H1 (cell line): ENCODE data around the gene TGFB3. TPM values are rescaled to one million over a fixed set of nuclear protein-coding genes. Genes with fewer than 3 reads are reported as not detected.

Experiments
- CTCF ChIA-PET: fragments of 300-600 bp; sonication (Branson Sonifier 250); formaldehyde crosslinking; loops from one replicate; lab custom pipeline; 2021; ENCODE audit not compliant: partially characterized antibody; lab: Charles Lee
- POLR2A ChIA-PET: fragments of 300-600 bp; sonication (Branson Sonifier 250); formaldehyde crosslinking; loops from one replicate; lab custom pipeline; 2021; ENCODE audit warnings: inconsistent platforms; ENCODE audit not compliant: partially characterized antibody; lab: Charles Lee
- DNase-seq, 2 experiments: peaks; one replicate each; pipeline versions ENCODE4 v3.0.0 to v3.0.0-alpha.2; 2010 to 2022; ENCODE audit warnings: low spot score in 2 of 2, low read depth in 1 of 2, mixed read lengths in 1 of 2
- FAIRE-seq: peaks from 2 replicates; lab custom pipeline; 2011; peaks lifted over from hg19 to GRCh38; lab: Jason Lieb, UNC
- H2AFZ ChIP-seq: 2 replicates; pipeline ENCODE4 v1.8.1; 2012; ENCODE audit warnings: low read length, inconsistent platforms
- H2AK5ac ChIP-seq: 2 replicates; pipeline ENCODE4 v1.6.1; 2013; ENCODE audit warnings: low read depth, low read length
- H2BK120ac ChIP-seq: replicated peaks from 2 replicates; pipeline ENCODE3; 2013; ENCODE audit warnings: low read depth, low read length, inconsistent platforms
- H2BK12ac ChIP-seq: 2 replicates; pipeline ENCODE4 v1.6.1; 2013; ENCODE audit warnings: low read depth, low read length
- H2BK15ac ChIP-seq: 2 replicates; pipeline ENCODE4 v1.6.1; 2013; ENCODE audit warnings: low read length
- H2BK20ac ChIP-seq: 2 replicates; pipeline ENCODE4 v1.6.1; 2013; ENCODE audit warnings: low read length
- H2BK5ac ChIP-seq: 2 replicates; pipeline ENCODE4 v1.6.1; 2013; ENCODE audit warnings: low read depth, low read length
- H3K14ac ChIP-seq: 2 replicates; pipeline ENCODE4 v1.6.1; 2013; ENCODE audit warnings: inconsistent platforms; ENCODE audit not compliant: insufficient read length
- H3K18ac ChIP-seq: 2 replicates; pipeline ENCODE4 v1.6.1; 2013; ENCODE audit warnings: low read length; ENCODE audit errors: extremely low read depth
- H3K23ac ChIP-seq: 2 replicates; pipeline ENCODE4 v1.6.1; 2013; ENCODE audit warnings: inconsistent platforms; ENCODE audit not compliant: insufficient read length
- H3K23me2 ChIP-seq: 2 replicates; pipeline ENCODE4 v1.6.1; 2013; ENCODE audit warnings: low read depth, low read length
- H3K27ac ChIP-seq: 2 replicates; pipeline ENCODE4 v1.6.1; 2011; ENCODE audit warnings: low read depth, low read length, inconsistent platforms
- H3K27me3 ChIP-seq, 4 experiments: replicated peaks in 1 of 4; 1 replicate in 1 of 4; 2 replicates in 3 of 4; pipeline versions ENCODE4 v1.6.1 to v1.8.1; 2011 to 2013; ENCODE audit warnings: low read length in 3 of 4, mild to moderate bottlenecking in 3 of 4, inconsistent platforms in 2 of 4, mixed read lengths in 2 of 4, moderate library complexity in 1 of 4; ENCODE audit not compliant: control insufficient read depth in 3 of 4, insufficient read depth in 3 of 4; ENCODE audit errors: extremely low read depth in 1 of 4
- H3K36me3 ChIP-seq, 4 experiments: 2 replicates each; pipeline versions ENCODE4 v1.6.1 to v1.8.1; 2011 to 2013; ENCODE audit warnings: mild to moderate bottlenecking in 4 of 4, low read length in 3 of 4, moderate library complexity in 2 of 4, control low read depth in 1 of 4, inconsistent platforms in 1 of 4; ENCODE audit not compliant: insufficient read depth in 4 of 4, control insufficient read depth in 2 of 4
- H3K4ac ChIP-seq: replicated peaks from 2 replicates; pipeline ENCODE3; 2013; ENCODE audit warnings: low read length, low read depth, mixed read lengths, inconsistent platforms; ENCODE audit not compliant: insufficient read length
- H3K4me1 ChIP-seq, 4 experiments: replicated peaks in 1 of 4; 1 replicate in 1 of 4; 2 replicates in 3 of 4; pipeline versions ENCODE4 v1.6.1 to v1.8.1; 2011 to 2013; ENCODE audit warnings: low read length in 3 of 4, inconsistent platforms in 2 of 4, mixed read lengths in 1 of 4; ENCODE audit not compliant: insufficient read depth in 4 of 4, control insufficient read depth in 3 of 4
- H3K4me2 ChIP-seq, 2 experiments: 2 replicates each; pipeline versions ENCODE4 v1.6.1 to v1.8.1; 2011 to 2013; ENCODE audit warnings: low read depth in 2 of 2, low read length in 2 of 2, control low read depth in 1 of 2, inconsistent platforms in 1 of 2, mild to moderate bottlenecking in 1 of 2; ENCODE audit not compliant: insufficient read depth in 1 of 2
- H3K4me3 ChIP-seq, 4 experiments: fragments of 200-600, 300-600 bp in 1 of 4; sonication (generic), shearing (Covaris generic), sonication (Bioruptor Twin) in 1 of 4; 2 replicates each; pipeline versions ENCODE4 v1.5.1 to v1.8.1; 2011 to 2016; ENCODE audit warnings: low read length in 4 of 4, low read depth in 3 of 4, control low read depth in 2 of 4, inconsistent platforms in 2 of 4, mild to moderate bottlenecking in 2 of 4, mixed read lengths in 1 of 4, moderate library complexity in 1 of 4; ENCODE audit not compliant: insufficient read depth in 2 of 4; ENCODE audit errors: extremely low read depth in 1 of 4
- H3K56ac ChIP-seq: replicated peaks from 2 replicates; pipeline ENCODE3; 2013; ENCODE audit warnings: low read depth, mild to moderate bottlenecking, mixed read lengths, low read length, inconsistent platforms; ENCODE audit not compliant: insufficient read length
- H3K79me1 ChIP-seq: 2 replicates; pipeline ENCODE4 v1.6.1; 2013; ENCODE audit warnings: low read depth, low read length, control low read depth
- H3K79me2 ChIP-seq, 2 experiments: 2 replicates each; pipeline versions ENCODE4 v1.6.1 to v1.8.1; 2012 to 2013; ENCODE audit warnings: low read length in 2 of 2, mild to moderate bottlenecking in 2 of 2, inconsistent platforms in 1 of 2; ENCODE audit not compliant: insufficient read depth in 2 of 2, control insufficient read depth in 1 of 2
- H3K9ac ChIP-seq, 4 experiments: replicated peaks in 1 of 4; 1 replicate in 1 of 4; 2 replicates in 3 of 4; pipeline versions ENCODE4 v1.6.1 to v1.8.1; 2011 to 2013; ENCODE audit warnings: low read depth in 3 of 4, low read length in 3 of 4, control low read depth in 2 of 4, mild to moderate bottlenecking in 2 of 4, moderate library complexity in 2 of 4, inconsistent platforms in 1 of 4; ENCODE audit errors: extremely low read depth in 1 of 4
- H3K9me3 ChIP-seq, 2 experiments: 2 replicates each; pipeline versions ENCODE4 v1.6.1 to v1.8.1; 2012 to 2013; ENCODE audit warnings: mild to moderate bottlenecking in 2 of 2, moderate library complexity in 2 of 2, control low read depth in 1 of 2, inconsistent platforms in 1 of 2, low read depth in 1 of 2, low read length in 1 of 2, mixed read lengths in 1 of 2; ENCODE audit not compliant: insufficient read depth in 2 of 2
- H4K20me1 ChIP-seq, 2 experiments: replicated peaks in 1 of 2; 2 replicates each; pipeline versions ENCODE3 to v1.8.1; 2011 to 2013; ENCODE audit warnings: inconsistent platforms in 2 of 2, low read length in 2 of 2, mild to moderate bottlenecking in 1 of 2; ENCODE audit not compliant: insufficient read depth in 2 of 2, control insufficient read depth in 1 of 2
- H4K5ac ChIP-seq: 2 replicates; pipeline ENCODE4 v1.6.1; 2013; ENCODE audit warnings: low read length, low read depth, mixed read lengths, inconsistent platforms; ENCODE audit not compliant: insufficient read length
- H4K8ac ChIP-seq: 2 replicates; pipeline ENCODE4 v1.8.0; 2013; ENCODE audit warnings: mild to moderate bottlenecking, moderate library complexity, low read length, inconsistent platforms; ENCODE audit not compliant: insufficient read depth; ENCODE audit errors: extremely low read depth
- H4K91ac ChIP-seq: replicated peaks from 2 replicates; pipeline ENCODE3; 2013; ENCODE audit warnings: low read length, mixed read lengths, inconsistent platforms; ENCODE audit not compliant: insufficient read length
- ASH2L ChIP-seq: fragments of 200-600, 300-600 bp; sonication (generic); IDR thresholded peaks from one replicate; pipeline ENCODE4 v1.7.1; 2017; ENCODE audit warnings: low read length
- CTBP2 ChIP-seq: IDR thresholded peaks from 2 replicates; pipeline ENCODE4 v1.7.0; 2011; ENCODE audit warnings: borderline replicate concordance, mild to moderate bottlenecking, moderate library complexity, mixed read lengths, low read length; ENCODE audit not compliant: insufficient read depth, insufficient read length
- MAX ChIP-seq: IDR thresholded peaks from 2 replicates; pipeline ENCODE4 v1.6.1; 2012; ENCODE audit warnings: inconsistent platforms
- POU5F1 ChIP-seq: IDR thresholded peaks from 2 replicates; pipeline ENCODE4 v1.6.1; 2011; ENCODE audit warnings: low read depth, mild to moderate bottlenecking, low read length, moderate library complexity
- RBBP5 ChIP-seq: IDR thresholded peaks from 2 replicates; pipeline ENCODE4 v1.7.1; 2012; ENCODE audit warnings: low read depth, mild to moderate bottlenecking, inconsistent platforms, low read length, moderate library complexity, borderline replicate concordance
- SP4 ChIP-seq: IDR thresholded peaks from 2 replicates; pipeline ENCODE4 v1.6.1; 2012; ENCODE audit warnings: low read length, inconsistent platforms
- WGBS, 2 experiments: shearing (Covaris generic) in 1 of 2; methylation state at CpG; one replicate each; pipeline versions ENCODE4 v1.1.6 to v1.1.7; 2013 to 2015; ENCODE audit warnings: low lambda C conversion rate in 2 of 2, mixed read lengths in 2 of 2, inconsistent platforms in 1 of 2, low coverage in 1 of 2, missing lambda C conversion rate in 1 of 2; ENCODE audit not compliant: insufficient replicate concordance in 2 of 2, insufficient coverage in 1 of 2, insufficient read length in 1 of 2; ENCODE audit errors: extremely low coverage in 1 of 2, missing lambda C conversion rate in 1 of 2; 5-methylcytosine and 5-hydroxymethylcytosine counted together
- polyA plus RNA-seq, 7 experiments: library from polyadenylated mRNA; depleted of rRNA in 3 of 7; stranded (reverse) in 5 of 7; unstranded in 2 of 7; fragments of >200 nt in 5 of 7; fragments of 200-250 nt in 2 of 7; gene quantifications; 1 replicate in 5 of 7; 2 replicates in 1 of 7; 4 replicates in 1 of 7; pipeline versions ENCODE4 v1.2.1 to v1.2.3, GENCODE V29; 2011 to 2013; ENCODE audit warnings: missing spikeins in 2 of 7, mixed read lengths in 2 of 7
- total RNA-seq: library from RNA; stranded (reverse); fragmentation: NEBNext Ultra II Directional; extraction: Animal tissue kit (Norgen Biotek cat#: 25700); gene quantifications from 2 replicates; pipeline ENCODE4 v1.2.1, GENCODE V29; 2021

The TGFB3 gene
- total and polyA plus RNA-seq, 2 of the 8 experiments (the other 6 are each of a cell fraction or from before 2014, with no cell fraction given), result 0.65 to 0.86 TPM

DNA sequence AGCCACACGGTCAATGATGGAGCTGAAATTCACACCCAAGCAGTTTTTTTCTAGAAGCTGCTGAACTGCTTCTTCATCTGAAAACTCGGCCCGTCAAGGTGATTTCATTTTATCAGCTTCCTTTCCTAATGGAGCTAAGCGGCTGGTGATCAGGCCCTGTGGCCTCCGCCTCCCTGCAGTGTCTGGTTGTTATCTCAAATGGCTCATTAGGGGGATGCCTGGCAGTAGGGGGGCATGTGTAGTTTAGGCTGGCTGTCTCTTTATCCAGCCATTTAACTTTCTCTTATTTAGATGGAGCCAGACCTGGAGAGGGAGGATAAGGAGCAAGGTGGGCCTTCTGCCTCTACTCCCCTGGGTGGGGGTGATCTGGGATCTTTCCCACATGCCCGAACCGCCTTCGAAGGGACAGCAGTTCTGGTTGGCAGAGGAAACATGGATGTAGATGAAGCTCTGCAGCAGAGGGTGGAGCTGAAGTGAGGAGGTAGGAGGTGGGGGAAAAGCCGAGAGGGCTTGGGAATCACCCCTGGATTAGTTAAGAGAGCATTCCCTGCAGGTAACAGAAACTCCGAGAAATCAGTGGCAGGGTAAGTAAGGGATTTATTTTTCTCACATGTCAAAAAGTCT, 64.4 kb downstream of the TGFB3 start:
- ChIA-PET CTCF (interaction anchor here (1.0 to 5.5 kb wide), 8 partner anchors 10 to 207 kb away, joined by 3 to 30 read pairs (median 3); no protein-coding TSS in a partner anchor), POLR2A (interaction anchor here (0.6 to 1.2 kb wide), 2 partner anchors 18 to 263 kb away, joined by 3 to 5 read pairs; no protein-coding TSS in a partner anchor)
- Histone ChIP-seq H3K4ac (no peak overlapping the region), H3K4me2 (peak overlapping the region in 1 of 2 experiments; percentile 21; a peak in 1 of 4 replicates), H3K4me3 (no peak overlapping the region), H2AK5ac (no peak overlapping the region), H3K23me2 (no peaks in the 10 kb centered on the region), H2BK5ac (no peak overlapping the region), H4K8ac (no peak overlapping the region), H3K4me1 (peaks cover 3 to 13% (median 5%) of the 10 kb centered on the region in 4 experiments; a peak in 6 of 7 replicates), H2BK12ac (no peak overlapping the region; the same call in 1 of the 2 replicates), H2BK15ac (no peak overlapping the region), H3K27ac (no peak overlapping the region), H2BK120ac (no peak overlapping the region), H3K9me3 (no peaks in the 10 kb centered on the region), H4K20me1 (no peaks in the 10 kb centered on the region), H3K18ac (no peak overlapping the region; the same call in 1 of the 2 replicates), H3K14ac (no peak overlapping the region), H2BK20ac (no peak overlapping the region; the same call in 1 of the 2 replicates), H3K23ac (no peak overlapping the region), H4K5ac (no peak overlapping the region), H3K9ac (no peak overlapping the region), H3K56ac (no peak overlapping the region), H3K27me3 (no peaks in the 10 kb centered on the region), H4K91ac (no peak overlapping the region), H3K79me2 (no peaks in the 10 kb centered on the region), H2AFZ (no peak overlapping the region), H3K79me1 (no peaks in the 10 kb centered on the region), H3K36me3 (no peaks in the 10 kb centered on the region)
- DNase-seq, result no peak
- TF ChIP-seq POU5F1, result no peak
- 0 out of 2 replicates have a peak, but pooled peaks have one; percentile 26 for TF ChIP-seq MAX
- peak; percentile 60 for TF ChIP-seq ASH2L
- no peak for TF ChIP-seq RBBP5
- TF ChIP-seq CTBP2, result no peak
- TF ChIP-seq SP4, result no peak
- WGBS, 2 experiments, result 67% methylated on average over 10 of the region's 10 CpGs; no CpG with 5 or more reads in 1 of the 2 experiments
- FAIRE-seq, result no peak
